Middle frontal gyrus (tissue), 1 donor: Measurements from ENCODE around the gene ADAP1.
"Not testable (repeated sequence)": the region's sequence is repeated elsewhere in the genome, so short reads cannot be mapped to it uniquely, and the experiment has no call there.

ENCODE experiments used
- DNase-seq: peaks from one replicate; pipeline ENCODE4 v3.0.0-alpha.2; 2015; ENCODE audit warnings: low spot score; ENCODE audit errors: extremely low spot score

Gene ADAP1

DNA sequence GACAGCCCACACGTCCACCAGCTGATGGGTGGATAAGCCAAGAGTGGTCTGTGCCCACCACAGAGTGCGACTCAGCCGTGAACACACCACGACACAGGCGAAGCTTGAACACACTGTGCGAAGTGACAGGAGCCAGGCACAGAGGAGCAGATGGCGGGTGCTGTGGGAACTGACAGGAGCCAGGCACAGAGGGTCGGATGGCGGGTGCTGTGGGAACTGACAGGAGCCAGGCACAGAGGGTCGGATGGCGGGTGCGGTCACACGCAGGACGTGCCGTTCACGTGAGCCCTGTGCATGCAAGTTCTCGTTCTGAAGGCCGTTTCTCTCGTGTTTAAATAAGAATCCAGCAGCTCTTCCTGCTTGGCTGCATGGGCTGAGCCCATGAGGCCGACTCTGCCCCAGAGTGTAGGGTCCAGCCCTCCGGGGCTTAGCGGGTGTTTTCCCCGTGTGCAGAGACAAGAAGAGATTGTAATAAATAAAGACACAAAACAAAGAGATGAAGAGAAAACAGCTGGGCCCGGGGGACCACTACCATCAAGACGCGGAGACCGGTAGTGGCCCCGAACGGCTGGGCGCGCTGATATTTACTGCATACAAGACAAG is 5.9 kb upstream of the ADAP1 start:
- DNase-seq, result no peak

DNA sequence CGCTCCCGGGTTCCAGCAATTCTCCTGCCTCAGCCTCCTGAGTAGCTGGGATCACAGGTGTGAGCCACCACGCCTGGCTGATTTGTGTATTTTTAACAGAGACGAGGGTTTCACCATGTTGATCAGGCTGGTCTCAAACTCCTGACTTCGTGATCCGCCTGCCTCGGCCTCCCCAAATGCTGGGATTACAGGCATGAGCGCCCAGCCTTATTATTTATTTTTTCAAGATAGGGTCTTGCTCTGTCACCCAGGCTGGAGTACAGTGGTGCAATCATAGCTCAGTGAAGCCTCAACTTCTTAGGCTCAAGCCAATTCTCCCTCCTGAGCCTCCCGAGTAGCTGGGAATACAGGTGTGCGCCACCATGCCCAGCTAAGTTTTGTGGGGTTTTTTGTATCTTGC is 5.3 kb upstream of the ADAP1 start:
- not testable (repeated sequence) for DNase-seq

- DNase-seq, result no peak
These were observed 4.8 kb upstream of the ADAP1 start for GRCh38 chr7:959271-959670.

- DNase-seq, result no peak
These were observed 4.0 kb upstream of the ADAP1 start for GRCh38 chr7:958221-959200.

GRCh38 chr7:957418-958220 is 3.1 kb upstream of the ADAP1 start:
- no peak for DNase-seq

- DNase-seq, result no peak
These were observed 1.6 kb upstream of the ADAP1 start for GRCh38 chr7:956031-956430.

- peak; percentile 56 for DNase-seq
These were observed 743 bp downstream of the ADAP1 start for GRCh38 chr7:953547-954327.

GRCh38 chr7:952548-953441 is 1.7 kb downstream of the ADAP1 start:
- DNase-seq, result no peak

DNA sequence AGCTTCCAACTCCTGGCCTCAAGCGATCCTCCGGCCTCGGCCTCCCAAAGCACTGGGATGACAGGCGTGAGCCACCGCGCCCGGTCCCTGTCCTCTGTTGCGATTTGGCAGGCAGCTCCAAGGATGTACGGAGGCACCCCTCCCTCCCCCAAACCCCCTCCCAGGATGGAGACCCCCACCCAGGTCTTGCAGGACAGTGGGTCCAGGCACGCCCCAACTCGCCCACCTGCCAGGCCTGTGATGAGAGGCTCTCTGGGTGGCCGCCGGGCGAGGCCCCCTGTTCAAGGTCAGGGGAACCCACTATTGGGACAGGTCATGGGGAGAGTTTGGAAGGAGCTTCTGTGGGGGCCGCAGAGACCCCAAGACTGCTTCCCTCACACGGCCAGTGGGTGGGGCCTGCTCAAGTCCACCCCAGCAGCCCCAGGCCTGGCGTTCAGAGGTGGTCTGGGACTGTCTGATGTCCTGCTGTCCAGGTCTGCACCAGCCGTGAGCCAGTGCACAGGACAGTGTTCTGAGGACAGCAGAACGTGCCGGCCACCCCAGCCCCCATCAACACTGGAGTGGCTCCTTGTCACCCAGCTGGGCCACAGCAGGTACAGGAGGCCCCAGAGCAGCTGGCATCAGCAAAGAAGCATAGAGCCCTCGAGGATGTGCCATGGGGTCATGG is 2.5 kb downstream of the ADAP1 start:
- DNase-seq, result no peak

GRCh38 chr7:949021-949934 is 5.2 kb downstream of the ADAP1 start:
- DNase-seq, result no peak

- no peak for DNase-seq
These were observed 6.9 kb downstream of the ADAP1 start for GRCh38 chr7:947391-948210.

GRCh38 chr7:946256-946996 is 8.1 kb downstream of the ADAP1 start:
- DNase-seq, result no peak

DNA sequence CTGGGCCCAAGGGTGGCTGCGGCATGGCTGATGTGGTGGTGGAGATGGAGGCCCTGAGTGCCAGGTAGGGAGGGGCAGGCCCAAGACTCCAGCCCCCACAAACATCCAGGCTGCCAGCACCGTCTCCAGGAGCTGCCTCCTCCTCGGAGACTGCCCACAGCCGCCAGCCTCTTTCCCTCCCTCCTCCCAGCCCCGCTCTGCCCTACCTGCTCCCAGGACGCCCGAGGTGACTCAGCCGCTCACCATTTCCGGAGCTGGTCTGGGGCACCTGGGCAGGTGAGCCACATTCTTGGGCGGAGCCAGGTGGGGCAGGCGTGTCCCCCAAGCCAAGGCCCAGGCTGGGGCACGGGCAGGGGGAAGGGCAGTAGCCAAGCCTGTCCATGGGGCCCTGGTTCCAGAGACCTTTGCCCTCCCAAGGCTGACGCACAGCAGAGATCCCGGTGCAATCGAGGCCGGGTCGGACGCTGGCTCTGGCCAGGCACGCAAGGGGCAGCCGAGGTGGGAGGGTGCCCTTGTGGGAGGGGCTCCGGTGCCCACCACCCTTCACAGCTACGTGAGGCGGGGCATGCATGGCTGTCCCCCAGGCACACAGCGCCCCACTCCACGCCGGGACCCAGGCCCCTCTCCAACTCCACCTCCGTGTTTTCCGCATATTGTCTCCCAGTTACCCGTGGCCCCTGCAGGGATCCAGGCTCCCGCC is 8.8 kb downstream of the ADAP1 start:
- DNase-seq, result no peak

DNA sequence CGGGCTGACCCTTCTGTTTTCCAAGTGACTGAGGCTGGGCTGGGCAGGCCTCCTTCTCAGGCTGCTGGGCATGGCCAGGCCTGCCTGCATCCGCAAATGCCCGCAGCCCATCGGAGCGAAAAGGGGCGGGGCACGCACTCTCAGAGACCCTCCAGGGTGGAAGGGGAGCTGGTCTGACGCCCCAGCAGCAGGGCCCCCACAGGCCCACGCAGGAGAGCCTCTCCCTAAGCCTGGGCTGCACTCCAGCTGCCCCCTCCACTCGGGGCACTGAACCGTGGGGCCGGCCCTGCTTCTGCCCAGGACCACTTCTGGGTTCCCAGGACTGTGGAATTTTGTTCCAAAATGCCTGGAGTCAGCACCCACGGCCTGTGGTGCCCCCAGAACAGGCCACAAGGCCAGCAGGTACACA is 9.3 kb downstream of the ADAP1 start:
- no peak for DNase-seq

DNA sequence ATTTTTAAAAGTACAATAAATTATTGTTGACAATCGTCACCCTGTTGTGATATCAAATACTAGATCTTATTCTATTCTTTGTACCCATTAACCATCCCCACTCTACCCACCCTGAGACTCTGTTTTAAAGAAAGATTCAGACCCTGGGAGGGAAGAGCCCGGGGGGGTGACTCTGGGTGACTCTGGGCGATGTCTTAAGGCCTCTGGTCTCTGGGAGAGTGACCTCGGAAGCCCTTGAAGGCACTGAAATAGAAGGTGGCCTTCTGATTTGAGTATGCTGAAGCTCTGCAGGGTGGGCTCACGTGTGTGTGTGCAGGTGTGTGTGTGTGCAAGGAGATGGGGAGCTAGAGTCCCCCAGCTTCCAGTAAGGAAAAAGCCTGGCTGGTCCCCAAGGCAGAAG is 9.7 kb downstream of the ADAP1 start:
- no peak for DNase-seq

GRCh38 chr7:943793-944192 is 10.7 kb downstream of the ADAP1 start:
- not testable (repeated sequence) for DNase-seq
